HG02610 (cell line): Measurements from ENCODE around the gene ZSCAN22.
"Not testable (repeated sequence)": the region's sequence is repeated elsewhere in the genome, so short reads cannot be mapped to it uniquely, and the experiment has no call there.

ENCODE experiments used
- ATAC-seq: cut with Tn5 transposase; IDR thresholded peaks from one replicate; pipeline ENCODE4 v1.9.1; 2021; ENCODE audit warnings: mild to moderate bottlenecking, moderate library complexity; ENCODE audit not compliant: unreplicated experiment

Gene ZSCAN22

GRCh38 chr19:58368561-58369360 is 42.0 kb downstream of the ZSCAN22 start:
- no peak for ATAC-seq

DNA sequence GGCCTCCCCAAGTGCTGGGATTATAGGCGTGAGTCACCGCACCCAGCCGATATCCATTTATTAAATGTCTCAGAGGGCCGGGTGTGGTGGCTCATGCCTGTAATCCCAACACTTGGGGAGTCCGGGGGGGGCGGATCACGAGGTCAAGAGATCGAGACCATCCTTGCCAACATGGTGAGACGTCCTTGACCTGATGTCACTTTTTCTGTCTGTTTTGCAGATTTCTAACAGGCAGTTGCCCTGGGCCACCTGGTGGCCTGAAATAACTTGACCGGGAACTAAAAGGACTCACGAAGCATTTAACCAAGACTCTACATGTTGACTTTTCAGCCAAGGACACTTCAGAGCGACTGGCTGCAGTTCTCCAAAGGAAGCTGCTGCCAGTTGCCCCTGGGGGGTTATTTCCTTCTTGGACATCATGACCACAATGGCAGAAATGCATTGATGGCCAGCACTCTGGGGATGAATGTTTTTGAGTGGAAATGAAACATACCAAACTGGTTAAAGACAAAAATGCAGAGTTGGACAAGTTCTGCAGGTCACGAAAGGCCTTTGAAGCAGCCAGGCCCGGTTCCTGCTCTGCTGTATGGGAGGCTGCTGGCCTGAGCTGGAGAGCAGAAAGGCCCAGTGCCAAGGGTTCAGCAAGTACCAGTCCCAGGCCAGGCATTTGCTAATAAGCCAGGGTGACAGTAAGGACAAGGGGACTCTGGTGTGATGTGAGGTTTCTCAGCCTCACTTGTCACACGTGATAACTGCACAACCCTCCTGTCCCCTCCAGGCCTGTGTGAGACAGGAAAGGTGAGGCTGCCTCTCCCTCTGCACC is 45.7 kb downstream of the ZSCAN22 start:
- no peak for ATAC-seq

DNA sequence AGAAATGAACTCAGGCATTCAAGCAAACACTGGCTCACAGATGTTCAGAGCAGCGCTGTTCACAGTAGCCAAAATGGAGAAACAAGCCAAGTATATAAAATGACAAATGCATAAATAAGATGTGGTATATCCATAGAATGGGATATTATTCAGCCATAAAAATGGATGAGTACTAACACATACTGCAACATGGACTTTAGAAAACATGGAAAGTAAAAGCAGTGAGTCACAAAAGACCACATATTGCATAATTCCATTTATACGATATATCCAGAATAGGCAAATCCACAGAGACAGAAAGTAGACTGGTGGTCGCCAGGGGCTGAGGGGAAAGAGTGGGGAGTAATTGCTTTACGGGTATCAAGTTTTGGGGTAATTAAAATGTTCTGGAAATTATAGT is 47.4 kb downstream of the ZSCAN22 start:
- ATAC-seq, result no peak

DNA sequence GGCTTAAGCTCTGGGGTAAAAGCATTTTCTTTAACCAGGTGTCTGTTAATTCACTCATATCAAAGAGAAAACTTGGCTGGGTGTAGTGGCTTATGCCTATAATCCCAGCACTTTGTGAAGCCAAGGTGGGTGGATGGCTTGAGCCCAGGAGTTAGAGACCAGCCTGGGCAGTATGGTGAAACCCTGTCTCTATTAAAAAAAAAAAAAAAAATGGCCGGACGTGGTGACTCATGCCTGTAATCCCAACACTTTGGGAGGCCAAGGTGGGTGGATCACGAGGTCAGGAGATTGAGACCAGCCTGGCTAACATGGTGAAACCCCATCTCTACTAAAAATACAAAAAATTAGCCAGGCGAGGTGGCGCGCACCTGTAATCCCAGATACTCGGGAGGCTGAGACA is 49.9 kb downstream of the ZSCAN22 start:
- ATAC-seq, result not testable (repeated sequence)

DNA sequence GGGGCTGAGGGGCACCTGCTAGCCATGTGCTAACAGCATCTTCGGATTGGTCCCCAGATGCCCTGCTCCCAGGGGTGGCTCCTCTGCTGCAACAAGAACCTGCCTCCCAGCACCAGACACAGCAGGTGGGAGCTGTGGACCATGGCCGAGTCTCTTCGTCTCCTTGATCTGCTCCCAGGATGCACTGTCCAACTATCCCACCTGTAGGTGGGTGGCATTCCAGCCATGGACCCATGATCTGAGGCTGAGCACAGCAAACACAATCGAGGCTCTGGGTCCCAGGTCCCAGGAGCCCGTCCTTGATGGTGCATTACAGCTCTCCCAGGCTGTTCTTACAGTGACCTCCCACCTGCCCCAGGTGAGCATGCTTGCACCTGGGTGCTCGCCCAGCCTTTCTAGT is 52.5 kb downstream of the ZSCAN22 start:
- ATAC-seq, result no peak

GRCh38 chr19:58380037-58380661 is 53.4 kb downstream of the ZSCAN22 start:
- no peak for ATAC-seq

DNA sequence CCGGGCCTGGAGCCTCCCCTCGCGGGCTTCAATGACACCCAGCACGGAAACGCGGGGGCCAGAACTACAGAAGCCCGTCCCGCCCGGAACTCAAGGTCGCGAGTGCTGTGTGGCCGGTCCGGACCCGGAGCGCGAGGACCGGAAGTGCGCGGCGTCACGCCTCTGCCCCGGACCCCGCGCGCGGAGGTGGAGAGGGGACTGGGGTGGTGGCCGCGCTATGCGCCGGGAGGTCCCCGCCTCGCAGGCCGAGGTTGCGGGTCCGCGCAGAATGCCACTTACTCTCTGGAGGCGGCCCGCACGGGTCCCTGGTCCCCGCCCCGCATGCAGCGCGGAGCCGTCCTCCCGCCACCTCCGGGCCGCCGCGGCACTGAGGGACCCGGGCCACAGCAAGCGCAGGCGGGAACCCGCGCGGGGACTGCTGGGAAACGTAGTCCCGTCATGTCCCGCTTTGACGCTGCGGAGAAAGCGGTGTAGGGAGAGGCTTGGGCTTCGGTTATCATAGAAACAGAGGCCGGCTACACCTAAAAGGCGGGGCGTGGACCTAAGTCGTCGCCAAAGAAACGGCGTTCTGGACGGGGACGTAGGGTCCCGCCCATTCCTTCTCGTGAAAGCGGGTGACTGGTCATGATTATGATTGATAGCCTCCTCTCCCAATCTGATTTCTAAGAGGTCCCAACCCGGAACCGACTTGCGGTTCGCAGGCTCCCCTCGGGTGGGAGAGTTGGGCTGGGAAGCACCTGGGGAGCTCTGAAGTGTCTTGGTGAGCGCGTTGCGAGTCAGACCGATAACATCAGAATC is 54.1 kb downstream of the ZSCAN22 start, which contains the start of gene ZNF837:
TSS of gene ZNF837 (minus strand) at position 369 of the 798 bp plus-strand sequence. CDS start 11,698 bp downstream, outside the sequence.
- ATAC-seq, result peak; percentile 85

DNA sequence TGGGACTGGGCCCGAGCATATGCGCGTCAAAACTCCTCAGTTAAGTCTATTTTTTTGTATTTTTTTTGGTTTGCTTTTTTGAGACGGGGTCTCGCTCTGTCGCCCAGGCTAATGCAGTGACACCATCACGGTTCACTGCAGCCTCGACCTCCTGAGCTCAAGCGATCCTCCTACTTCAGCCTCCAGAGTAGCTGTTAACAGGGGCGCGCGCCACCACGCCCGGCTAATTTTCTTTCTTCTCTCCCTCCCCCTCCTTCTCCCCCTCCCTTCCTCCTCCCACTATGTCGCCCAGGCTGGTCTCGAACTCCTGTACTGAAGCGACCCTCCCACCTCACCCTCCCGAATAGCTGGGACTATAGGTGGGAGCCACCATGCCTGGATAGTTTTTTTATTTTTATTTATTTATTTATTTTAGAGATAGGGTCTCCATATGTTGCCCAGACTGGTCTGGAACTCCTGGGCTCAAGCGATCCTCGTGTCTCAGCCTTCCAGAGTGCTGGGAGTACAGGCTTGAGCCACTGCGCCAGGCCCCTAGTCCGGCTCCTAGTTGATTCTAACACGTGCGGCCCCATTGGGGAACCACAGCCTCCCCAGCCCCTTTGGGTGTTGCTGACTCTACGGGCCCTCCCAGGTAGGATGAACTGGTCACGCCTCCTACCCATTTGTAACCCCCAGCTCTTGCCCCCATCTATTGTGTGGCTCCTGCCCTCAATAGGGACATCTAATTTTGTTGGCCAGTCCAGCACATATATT is 54.8 kb downstream of the ZSCAN22 start:
- ATAC-seq, result no peak

DNA sequence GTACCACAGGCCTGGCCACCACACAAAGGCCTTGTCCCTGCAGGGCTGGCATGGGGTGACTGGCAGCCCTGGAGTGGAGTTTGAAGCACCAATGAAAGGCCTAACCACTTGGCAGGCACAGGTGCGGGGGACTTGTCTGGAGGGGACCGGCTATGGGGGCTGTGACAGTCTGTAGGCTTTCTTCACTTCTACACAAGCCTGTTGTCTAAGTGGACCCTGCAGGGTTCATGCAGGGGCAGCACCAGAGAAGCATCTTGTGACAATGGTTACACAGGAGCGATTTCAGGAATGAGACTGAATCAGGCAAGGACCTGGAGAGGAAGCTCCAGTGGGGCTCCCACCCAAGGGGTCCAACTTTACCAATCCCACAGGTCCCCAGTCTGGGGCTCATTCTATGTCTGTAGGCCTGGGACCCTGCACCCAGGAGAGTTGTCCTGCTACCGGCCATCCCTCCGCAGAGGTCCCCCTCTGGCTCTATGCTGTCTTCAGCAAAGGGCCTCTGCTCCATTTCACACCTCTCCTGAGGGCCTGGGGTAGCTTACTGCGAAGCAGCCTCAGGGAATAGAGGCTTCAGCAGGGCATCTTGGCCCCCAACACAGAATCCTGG is 56.3 kb downstream of the ZSCAN22 start:
- ATAC-seq, result no peak

- ATAC-seq, result no peak
These were observed 58.6 kb downstream of the ZSCAN22 start for GRCh38 chr19:58385313-58385890.

- peak; percentile 8 for ATAC-seq
These were observed 59.2 kb downstream of the ZSCAN22 start for GRCh38 chr19:58385891-58386575.

DNA sequence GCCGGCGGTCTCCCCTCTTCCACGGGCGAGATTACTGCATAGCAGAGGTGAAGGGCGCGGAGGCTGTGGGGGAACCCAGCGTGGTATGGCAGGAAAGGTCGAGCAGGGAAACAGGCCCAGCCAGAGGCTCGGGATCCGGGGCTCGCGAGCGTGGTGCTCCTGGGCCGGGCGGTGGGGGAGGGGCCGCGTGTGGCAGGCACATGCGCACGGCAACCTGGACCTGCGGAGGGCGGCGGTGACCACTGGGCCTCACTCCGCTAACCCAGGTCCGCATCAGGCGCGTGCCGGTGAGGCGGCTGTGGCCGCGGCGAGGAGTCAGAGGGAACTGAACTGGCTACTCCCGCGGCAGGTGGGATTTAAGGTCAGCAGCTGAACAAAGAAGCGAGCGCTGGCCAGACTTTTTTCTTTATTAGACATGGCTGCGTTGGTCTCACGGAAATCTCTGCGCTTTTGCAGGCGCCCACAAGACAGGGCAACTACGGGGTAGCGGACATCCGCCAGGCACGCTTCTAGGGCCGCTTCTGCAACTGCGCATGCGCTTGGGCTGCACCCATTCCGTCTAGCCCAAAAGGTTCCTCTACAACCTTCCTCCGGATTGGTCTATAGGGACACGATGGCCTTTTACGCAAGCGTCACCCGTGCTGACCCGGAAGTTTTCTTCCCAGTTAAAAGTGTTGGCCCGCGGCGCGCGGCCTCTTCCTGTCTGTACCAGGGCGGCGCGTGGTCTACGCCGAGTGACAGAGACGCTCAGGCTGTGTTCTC is 60.0 kb downstream of the ZSCAN22 start, which contains the start of gene RPS5:
TSS of gene RPS5 (plus strand) at position 694 of the 762 bp plus-strand sequence. CDS start 869 bp downstream, outside the sequence.
- ATAC-seq, result peak; percentile 84

GRCh38 chr19:58387338-58388174 is 60.8 kb downstream of the ZSCAN22 start:
- ATAC-seq, result no peak

GRCh38 chr19:58388175-58388526 is 61.4 kb downstream of the ZSCAN22 start:
- no peak for ATAC-seq
